GM11168 (cell line): ENCODE data around the gene COL21A1.

Source experiments
- in situ Hi-C: fragments of 300-500 bp; cut with MboI; formaldehyde crosslinking; loops from one replicate; pipeline ENCODE4 v1.12.0; 2022; ENCODE audit warnings: low sequenced_read_pairs; ENCODE audit not compliant: unreplicated experiment

COL21A1 gene

DNA sequence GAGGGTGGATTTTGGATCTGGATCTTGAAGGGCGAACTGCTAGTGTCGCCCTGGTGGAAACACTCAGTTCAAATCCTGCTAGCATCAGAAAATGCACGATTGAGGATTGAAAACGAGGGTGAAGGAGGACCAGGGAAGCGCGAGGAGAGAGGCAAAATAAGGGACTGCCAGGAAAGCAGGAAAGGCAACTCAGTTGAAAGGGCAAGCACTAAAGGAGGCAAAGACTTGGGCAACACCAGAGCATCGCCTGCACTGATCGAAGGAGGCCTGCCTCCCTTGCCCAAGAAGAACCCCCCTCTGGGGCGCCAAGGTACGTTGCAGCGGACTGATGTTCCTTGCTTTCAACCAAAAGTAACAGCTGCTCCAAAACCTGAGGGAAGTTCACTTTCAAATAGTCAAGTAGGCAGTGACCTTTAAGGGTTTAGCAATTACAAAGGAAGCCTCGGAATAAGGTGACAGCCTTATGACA is 308 bp upstream of the COL21A1 start:
- in situ Hi-C loops = no loop called here

DNA sequence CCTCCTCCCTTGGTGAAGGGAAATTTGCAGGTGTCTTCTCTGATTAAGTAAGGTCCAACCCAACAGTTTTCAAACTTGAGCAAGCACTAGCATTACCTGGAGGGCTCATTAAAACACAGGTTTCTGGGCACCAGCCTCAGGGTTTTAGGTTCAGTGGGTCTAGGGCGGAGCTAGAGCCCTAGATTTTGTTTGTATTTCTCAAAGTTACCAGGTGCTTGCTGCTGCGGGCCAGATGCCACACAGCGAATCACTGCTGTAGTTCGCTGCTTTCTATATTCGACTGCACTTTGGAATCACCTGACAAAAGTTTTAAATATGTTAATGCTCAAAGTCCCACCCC is 869 bp downstream of the COL21A1 start:
- in situ Hi-C loops = no loop called here

DNA sequence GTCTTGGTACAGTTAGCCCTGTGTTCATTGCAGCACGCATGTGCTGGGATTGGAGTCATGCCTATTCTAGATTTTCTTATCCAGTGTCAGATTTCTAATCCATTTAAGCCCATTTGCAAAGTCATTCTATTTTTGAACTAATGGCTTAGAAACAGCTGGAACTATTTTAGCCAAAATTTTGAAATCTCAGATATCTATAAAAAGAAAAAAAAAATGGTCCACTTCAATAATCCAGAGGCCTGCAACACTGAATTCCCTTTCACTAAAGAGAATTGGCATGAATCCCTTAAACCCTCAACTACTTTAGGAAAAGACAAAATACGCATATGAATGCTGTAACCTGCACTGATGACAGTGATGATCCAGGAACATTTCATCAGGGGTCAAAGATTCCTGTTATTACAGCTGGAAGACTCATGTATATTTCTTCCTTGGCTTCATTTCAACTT is 1.5 kb downstream of the COL21A1 start:
- in situ Hi-C loops = no loop called here

DNA sequence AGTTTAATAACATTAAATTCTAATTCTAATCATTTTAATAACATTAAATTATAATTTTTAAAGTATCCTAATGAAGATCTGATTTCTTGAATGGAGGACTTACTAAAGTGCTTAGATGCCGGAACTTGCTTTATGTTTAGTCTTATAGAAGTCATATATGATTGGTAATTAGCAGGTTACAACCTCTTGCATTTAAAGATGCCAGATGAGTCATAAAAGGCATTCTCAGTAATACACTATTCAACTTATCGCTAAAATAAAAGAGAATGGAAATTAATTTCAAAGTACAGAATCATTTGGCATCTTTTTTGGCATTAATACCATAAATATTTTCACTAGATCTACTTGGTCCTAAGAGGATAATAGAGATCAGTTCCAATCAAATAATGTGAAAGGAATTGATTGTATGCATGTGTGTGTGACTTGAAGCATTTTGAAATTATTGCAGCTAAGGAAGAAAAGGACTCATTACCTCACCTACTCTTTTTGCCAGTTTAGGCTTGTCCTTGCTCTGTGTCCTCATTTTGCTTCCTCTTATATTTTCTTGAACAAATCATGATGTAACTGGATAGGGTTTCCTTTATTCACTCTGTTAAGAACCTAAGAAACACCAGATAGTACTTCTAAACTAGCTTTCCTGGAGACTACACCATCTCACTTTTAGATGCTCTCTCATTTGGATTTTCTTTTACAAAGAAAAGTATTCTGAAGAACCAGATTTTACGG is 2.7 kb downstream of the COL21A1 start:
- in situ Hi-C loops = no loop called here

DNA sequence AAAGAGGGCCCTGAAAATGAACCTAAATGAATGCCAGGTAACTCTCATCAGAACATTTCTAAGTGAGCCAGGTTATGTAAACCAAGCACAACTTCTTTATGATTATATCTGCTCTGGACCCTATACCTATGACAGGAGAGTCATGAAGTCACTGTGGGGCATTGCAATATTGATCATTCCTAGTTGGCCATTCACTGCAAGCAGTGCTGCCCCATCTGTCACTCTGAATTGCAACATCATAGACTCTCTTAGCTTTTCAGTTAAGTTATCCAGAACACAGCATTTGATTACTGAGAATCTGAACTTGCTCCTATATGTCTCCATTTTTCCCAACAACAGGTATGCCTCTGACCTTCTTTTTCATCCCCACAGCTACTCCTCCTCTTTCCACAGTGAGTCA is 3.3 kb downstream of the COL21A1 start:
- in situ Hi-C loops = no loop called here

DNA sequence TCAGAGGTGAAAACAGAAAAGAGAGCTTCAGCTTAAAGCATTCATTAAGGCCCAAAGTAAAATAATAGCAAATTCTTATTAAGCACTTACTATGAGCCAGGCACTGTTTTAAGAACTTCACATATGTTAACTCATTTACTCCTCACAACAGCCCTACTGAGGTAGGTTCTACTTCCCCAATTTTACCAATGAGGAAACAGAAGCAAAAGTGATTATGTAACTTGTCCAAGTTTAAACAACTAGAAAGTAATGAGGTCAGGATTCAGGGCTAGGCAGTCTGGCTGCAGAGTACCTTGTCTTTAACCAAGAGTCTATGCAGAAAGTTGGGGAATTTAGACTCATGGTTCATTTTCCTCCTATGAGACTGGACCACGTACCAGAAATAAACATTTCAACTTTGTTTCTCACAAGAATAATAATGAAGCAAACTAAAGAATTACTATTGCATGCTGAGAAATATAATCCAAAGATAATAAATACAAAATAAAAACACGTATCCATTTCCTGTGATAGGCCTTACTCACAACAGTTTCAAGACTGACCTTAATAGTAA is 3.8 kb downstream of the COL21A1 start:
- in situ Hi-C loops = no loop called here

DNA sequence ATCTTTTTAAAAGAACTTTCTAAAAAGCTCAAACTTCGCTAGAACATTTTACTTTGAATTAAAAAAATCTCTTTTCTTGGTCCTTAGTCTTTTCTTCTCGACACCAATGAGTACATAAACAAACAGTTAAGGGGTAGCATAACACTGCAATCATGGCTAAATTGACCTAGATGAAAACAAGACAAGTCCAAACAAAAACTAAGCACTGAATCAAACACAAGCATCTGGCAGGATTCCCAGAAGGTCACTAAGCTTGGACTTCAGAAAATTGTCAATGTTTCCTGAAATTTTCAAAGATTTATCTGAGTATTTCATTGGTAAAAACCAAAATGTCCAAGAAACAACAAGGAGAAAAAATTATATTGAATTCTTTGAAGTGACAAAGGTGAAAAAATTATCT is 5.0 kb downstream of the COL21A1 start:
- in situ Hi-C loops = no loop called here

DNA sequence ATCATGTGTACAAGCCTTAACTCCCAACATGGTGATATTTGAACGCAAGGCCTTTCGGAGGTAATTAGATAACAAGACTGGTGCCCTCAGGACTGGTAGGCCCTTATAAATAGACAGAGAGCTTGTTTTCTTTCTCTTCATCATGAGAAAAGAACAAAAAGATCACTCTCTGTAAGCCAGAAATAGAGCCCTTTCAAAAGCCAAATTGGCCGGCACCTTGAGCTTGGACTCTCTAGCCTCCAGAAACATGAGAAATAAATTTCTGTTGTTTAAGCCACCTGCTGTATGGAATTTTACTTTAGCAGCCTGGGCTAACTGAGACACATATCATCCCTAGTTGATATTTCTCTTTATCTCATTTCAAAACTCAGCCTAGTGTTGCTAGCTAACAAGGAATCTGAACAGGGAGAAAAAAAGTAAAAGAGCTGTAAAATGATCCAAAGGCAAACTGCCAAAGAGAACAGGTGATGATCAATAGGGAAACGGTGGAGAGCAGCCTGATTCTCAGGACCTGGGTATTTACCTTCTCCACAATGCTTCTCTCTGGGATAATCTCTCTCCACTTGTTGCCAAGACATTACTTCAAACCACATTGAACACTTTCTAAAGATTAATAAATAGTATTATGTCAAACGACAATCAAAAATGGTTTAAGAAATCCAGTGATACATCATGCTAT is 6.1 kb downstream of the COL21A1 start:
- in situ Hi-C loops = no loop called here

DNA sequence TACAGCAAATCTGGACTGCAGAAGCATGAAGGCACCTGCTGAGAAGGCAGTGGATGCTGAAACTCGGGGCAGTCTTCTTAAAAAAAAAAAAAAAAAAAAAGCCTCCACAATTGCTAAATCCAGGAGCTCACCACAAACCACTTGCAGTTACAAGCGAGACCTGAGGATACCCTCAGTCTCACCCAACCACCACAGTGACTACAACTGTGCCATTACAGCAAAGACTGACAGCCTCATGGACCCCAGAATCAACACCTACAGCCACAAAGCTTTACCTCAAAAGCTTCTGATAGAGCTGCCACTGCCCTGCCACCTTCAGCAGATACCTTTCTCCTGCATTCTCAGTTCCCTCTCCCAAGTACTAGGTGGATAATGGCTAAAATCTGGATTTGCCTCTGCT is 9.0 kb downstream of the COL21A1 start:
- in situ Hi-C loops = no loop called here

DNA sequence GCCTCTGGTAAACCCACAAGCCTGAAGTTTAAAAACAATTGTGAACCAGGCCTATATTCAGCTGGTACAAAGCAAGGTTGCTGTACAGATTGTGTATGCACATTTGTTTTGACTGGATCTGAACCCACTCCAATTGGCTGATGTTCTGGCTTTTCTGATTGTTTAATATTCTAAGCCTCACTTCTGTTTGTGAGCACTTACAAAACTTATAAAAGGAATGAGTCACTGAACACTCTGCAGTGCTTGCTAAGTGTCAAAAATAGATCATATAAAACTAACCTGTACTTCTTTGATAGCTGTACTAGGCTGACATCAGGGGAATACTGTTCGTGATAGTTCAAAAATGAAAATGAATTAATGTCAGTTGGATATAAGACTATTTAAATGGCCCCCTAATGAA is 12.1 kb downstream of the COL21A1 start:
- in situ Hi-C loops = no loop called here

DNA sequence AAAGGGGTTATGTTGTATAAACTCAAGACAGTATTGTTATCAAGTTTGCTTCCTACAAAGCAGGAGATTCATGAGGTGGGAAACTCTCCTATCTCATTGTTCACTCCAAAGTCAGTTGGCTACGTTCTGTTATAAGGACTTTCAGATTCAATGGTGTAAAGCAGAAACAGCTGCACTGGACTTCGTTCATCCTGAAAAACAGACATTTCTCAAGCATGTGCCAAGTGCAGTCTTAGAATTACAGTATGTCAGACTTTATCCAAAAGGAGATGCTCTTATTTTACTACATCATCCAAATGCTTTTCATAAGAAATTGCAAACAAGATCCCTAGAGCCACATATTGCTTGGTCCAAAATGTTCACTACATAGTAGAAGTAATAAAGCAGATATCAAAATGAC is 14.9 kb downstream of the COL21A1 start:
- in situ Hi-C loops = no loop called here

DNA sequence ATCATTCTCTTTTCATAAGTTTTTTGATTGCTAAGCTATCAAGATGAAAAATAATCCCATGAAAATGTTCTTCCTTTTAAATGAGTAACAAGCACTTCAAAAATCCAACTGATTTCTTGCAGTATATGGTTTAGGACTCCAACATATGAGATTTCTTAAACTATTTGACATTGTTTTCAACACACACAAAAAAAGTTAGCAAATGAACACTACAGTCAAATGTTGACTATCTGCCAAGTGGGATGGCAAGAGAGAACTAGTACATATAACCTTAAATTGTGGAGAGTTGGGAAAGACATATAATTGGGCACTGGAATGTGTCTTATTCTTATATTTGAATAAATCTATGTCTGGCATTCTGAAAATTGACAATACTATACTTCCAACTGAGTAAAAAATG is 15.6 kb downstream of the COL21A1 start:
- in situ Hi-C loops = no loop called here

DNA sequence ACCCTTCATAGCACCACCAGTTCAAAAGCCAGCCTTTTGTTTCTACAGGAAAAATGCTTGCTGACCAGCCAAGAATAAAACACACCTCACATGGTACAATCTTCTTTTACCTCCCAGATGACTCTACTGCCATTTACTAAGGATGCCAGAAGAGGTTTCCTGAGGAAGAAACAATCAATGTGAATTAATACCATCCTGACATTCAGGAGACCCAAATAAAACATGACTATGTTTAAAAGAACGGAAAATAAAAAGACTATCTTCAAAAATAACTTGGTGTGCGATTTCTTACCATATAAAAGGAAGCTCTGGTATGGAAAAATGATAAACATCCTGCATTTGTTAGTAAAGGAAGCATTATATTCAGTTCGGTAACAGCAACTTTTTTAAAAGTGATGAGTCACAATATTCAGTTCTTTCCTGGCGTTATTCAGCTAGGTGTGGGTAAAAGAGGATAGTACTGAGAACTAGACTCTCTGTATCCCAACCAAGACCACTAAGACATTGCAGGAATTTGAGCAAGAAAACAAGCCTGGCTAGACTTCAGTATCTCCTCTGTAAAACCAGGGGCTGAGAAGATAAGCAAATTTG is 16.3 kb downstream of the COL21A1 start:
- in situ Hi-C loops = no loop called here

DNA sequence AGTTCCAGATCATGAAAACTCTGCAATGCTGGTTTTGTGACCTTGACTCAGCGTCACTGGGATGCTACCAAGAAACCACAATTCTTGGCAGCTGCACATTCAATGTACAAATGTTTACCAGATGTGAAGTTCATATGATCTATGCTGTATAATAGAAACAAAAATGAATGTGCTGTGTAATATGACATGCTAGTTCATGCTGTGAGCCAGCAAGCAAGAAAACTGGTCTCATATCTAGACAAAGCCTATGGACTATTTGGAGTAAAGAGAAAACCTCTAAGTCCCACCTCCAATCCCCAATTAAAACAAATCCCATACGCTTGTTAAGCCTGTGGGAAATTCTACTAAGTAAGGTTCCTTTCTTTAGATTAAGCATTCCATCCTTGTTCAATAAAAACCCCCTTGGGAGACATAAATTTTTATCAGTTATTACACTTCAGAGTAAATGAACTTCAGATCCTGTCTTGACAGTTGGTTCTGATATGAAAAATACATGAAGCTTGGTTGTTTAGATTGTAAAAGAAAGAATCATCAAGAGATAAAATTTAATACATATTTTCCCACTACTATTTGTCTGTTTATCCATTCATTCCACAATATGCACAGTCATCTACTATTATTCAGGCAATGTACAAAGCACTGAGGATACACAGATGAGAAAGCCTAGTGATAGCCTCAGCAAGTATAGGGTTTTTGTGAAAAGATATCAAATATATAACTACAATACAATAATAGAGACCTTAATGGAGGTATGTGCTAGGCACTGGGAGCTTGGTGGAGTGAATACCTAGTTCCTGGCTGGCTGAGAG is 20.1 kb downstream of the COL21A1 start:
- in situ Hi-C loops = no loop called here

DNA sequence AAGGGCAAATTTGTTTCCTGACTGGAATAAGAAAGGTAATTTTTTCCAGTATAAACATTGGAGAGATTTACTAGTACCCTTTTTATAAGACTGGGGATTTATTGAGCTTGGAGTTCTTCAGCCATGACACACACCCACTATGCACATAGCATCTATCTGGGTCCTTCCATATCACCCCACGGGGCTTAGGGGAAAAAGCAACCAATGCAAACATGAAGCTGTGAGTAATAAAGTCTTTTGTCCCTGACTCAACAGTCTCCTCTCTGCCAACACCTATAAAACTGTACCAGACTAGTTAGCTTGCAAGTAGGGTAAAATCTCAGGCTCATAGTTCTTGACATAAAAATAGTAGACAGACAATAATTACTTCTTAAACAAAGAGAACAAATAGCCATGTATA is 23.4 kb downstream of the COL21A1 start:
- in situ Hi-C loops = no loop called here

DNA sequence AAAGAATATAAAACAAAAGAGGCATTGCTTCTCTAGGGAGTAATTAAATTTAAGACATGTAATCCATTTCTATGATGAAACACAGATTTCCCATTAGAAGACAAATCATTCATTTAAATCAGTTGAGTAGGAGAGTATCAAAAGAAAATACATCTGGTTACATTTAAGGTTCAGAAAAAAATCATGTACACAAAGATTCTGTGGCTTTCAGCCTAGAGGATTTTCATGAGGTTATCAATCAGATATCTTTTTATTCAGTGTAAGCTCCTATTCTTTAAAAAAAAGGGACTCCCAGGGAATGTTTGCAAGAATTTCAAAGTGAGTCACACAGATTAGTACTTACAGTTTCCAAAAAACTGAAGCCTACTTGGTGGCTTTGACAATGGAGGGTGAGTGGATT is 24.9 kb downstream of the COL21A1 start:
- in situ Hi-C loops = no loop called here

DNA sequence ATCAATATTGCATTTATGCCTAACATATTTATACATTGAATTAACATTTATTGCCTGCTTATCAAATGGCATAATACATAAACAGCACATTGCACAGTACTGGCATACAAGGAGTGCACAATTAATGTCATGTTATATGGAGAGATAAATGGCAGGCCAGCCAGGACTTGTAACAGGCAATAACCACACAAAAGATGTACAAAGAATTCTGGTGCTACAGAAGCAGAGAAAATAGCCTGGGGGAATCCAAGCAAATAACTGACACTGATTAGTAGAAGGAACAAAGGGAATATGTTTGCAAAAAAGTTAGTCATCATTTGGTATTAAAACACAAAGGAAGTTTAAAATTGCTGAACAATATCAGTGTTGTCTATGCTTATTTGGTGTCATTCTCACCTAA is 27.3 kb downstream of the COL21A1 start:
- in situ Hi-C loops = no loop called here

DNA sequence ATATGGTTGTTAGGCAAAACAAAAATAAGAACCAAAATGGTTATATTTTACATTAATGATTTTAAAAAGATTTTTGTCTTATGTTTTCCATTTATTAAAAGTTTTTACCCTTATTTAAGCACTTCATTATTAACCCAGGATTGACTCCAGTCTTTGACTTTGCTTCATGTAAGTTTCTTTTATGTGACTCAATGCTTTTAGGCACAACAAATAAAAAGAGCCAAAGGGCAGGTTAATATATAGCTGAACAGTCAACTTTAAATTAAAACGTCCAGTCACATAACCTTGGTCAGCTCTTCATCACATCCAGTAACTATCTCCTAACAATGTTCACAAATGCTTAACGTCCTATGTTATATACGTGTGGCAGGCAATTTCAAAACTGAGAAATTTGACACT is 32.7 kb downstream of the COL21A1 start:
- in situ Hi-C loops = no loop called here

DNA sequence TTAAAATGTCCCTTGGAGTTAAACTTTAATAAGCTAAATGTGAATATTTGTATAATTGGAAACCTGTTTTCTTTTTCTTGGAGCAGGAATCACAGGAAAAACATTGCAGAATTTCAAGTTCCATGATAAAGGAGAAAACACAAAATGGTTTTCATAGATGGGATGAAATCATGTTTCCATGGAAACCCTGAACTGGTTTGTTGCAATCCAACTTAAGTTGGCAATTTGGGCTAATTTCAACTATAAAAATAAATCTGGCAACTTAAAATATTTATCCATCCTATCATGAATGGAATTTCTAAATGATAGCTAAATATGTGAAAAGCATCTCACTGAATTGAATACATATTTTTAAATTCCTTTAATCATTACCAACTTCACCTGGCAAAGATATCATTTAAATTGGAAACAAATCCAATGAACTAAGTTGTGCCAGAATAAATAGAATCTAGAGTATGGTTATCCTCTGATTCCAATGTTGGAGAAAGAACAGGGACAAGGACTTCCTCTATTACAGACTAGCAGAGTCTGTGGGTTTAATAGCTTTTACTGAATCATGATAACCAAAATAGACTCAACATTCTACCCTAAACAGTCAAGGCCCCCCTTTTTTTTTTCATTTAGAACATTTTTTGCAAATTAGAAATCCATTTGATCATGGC is 33.2 kb downstream of the COL21A1 start:
- in situ Hi-C loops = no loop called here

DNA sequence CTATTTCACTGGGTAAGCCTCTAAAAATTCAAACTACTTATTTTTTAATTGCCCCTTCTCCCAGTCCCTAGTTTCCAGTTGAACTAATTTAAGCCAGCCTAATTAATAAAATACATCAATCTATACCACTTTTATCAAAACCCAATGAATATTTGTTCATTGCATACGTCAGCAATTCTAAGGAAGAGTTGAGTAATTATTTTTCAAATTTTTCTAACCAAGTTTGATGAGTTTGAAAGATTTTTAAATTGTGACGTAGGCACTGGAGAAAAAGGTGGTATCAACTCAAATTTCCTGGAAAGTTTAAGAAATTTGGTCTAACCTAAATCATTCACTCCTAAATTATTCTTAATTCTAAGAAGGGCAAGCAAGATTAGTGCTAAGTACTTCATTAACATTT is 35.7 kb downstream of the COL21A1 start:
- in situ Hi-C loops = no loop called here
